HepG2 (cell line): ENCODE data around the gene HORMAD2. TPM values are rescaled to one million over a fixed set of nuclear protein-coding genes. Genes with fewer than 3 reads are reported as not detected.

Experiments
- ATAC-seq: fragments of 200-7000 bp; cut with Tn5 transposase; 3 replicates; pipeline ENCODE4 v1.9.1; 2020; ENCODE audit warnings: mild to moderate bottlenecking, moderate library complexity
- BruUV-seq: library from RNA; stranded (reverse); fragments of 400-500 nt; replicated peaks from 2 replicates; lab custom pipeline; 2021; lab: Mats Ljungman, UMichigan
- CTCF ChIA-PET: fragments of 300-600 bp; formaldehyde crosslinking; extraction: SDS; loops from one replicate; lab custom pipeline; 2021; ENCODE audit warnings: low total read pairs, inconsistent platforms, low intra/inter-chr PET ratio; lab: Yijun Ruan, JAX
- POLR2A ChIA-PET: fragments of 350-600 bp; sonication (Branson Sonifier 250); formaldehyde crosslinking; loops from one replicate; lab custom pipeline; 2020; ENCODE audit warnings: antibody characterized with exemption, inconsistent platforms; lab: Yijun Ruan, JAX
- DNase-seq: peaks from one replicate; pipeline ENCODE4 v3.0.0-alpha.2; 2015; ENCODE audit warnings: low spot score
- FAIRE-seq: peaks from 3 replicates; lab custom pipeline; 2011; peaks lifted over from hg19 to GRCh38; lab: Jason Lieb, UNC
- H2AFZ ChIP-seq: one replicate; pipeline ENCODE4 v1.6.1; 2011; ENCODE audit warnings: low read length, inconsistent platforms
- H3K27ac ChIP-seq: fragments of 300-600 bp; 3 replicates; pipeline ENCODE4 v1.8.0; 2011; ENCODE audit warnings: mixed run types, mild to moderate bottlenecking, mixed read lengths, low read length, inconsistent platforms; ENCODE audit not compliant: insufficient read depth; ENCODE audit errors: extremely low read length
- H3K27me3 ChIP-seq, 2 experiments: fragments of 200-600 bp in 1 of 2; 2 replicates in 1 of 2; 3 replicates in 1 of 2; pipeline versions ENCODE4 v1.6.0 to v1.8.0; 2011; ENCODE audit warnings: low read length in 2 of 2, mild to moderate bottlenecking in 2 of 2, moderate library complexity in 2 of 2, inconsistent platforms in 1 of 2; ENCODE audit not compliant: insufficient read depth in 2 of 2, control insufficient read depth in 1 of 2
- H3K36me3 ChIP-seq, 2 experiments: fragments of 200-600 bp in 1 of 2; replicated peaks in 1 of 2; 2 replicates in 1 of 2; 3 replicates in 1 of 2; pipeline versions ENCODE4 v1.5.1 to v1.8.0; 2011; ENCODE audit warnings: low read length in 2 of 2, inconsistent platforms in 1 of 2; ENCODE audit not compliant: insufficient read depth in 2 of 2, control insufficient read depth in 1 of 2
- H3K4me1 ChIP-seq: 2 replicates; pipeline ENCODE4 v1.5.1; 2012; ENCODE audit warnings: low read length, inconsistent platforms; ENCODE audit not compliant: insufficient read depth
- H3K4me2 ChIP-seq: 2 replicates; pipeline ENCODE4 v1.6.0; 2011; ENCODE audit warnings: low read depth, low read length, inconsistent platforms
- H3K4me3 ChIP-seq, 3 experiments: fragments of 200-600 bp in 1 of 3; sonication (generic), shearing (Covaris generic) in 1 of 3; replicated peaks in 1 of 3; 2 replicates each; pipeline ENCODE4 v1.5.1; 2011 to 2016; ENCODE audit warnings: low read length in 3 of 3, inconsistent platforms in 2 of 3, low read depth in 2 of 3, mild to moderate bottlenecking in 2 of 3, control low read depth in 1 of 3, mixed read lengths in 1 of 3; ENCODE audit not compliant: insufficient read depth in 1 of 3
- H3K79me2 ChIP-seq: one replicate; pipeline ENCODE4 v1.6.1; 2011; ENCODE audit warnings: low read length, inconsistent platforms; ENCODE audit not compliant: insufficient read depth
- H3K9ac ChIP-seq: 2 replicates; pipeline ENCODE4 v1.6.0; 2011; ENCODE audit warnings: mild to moderate bottlenecking, low read depth, low read length, inconsistent platforms; ENCODE audit not compliant: insufficient read depth
- H3K9me3 ChIP-seq: 2 replicates; pipeline ENCODE4 v1.5.1; 2012; ENCODE audit warnings: mild to moderate bottlenecking, low read length
- H4K20me1 ChIP-seq: 2 replicates; pipeline ENCODE4 v1.6.0; 2011; ENCODE audit warnings: inconsistent platforms, mild to moderate bottlenecking, low read length, moderate library complexity; ENCODE audit not compliant: insufficient read depth
- EP300 ChIP-seq, 3 experiments: sonication (generic) in 1 of 3; formaldehyde crosslinking in 1 of 3; IDR thresholded peaks; 2 replicates each; pipeline versions ENCODE4 v1.5.1 to v1.6.1; 2011 to 2020; ENCODE audit warnings: low read depth in 2 of 3, low read length in 2 of 3, borderline replicate concordance in 1 of 3, improper control_type of control experiment in 1 of 3, mild to moderate bottlenecking in 1 of 3, missing genetic modification reagents in 1 of 3, moderate library complexity in 1 of 3
- FOXO1 ChIP-seq: sonication (generic); formaldehyde crosslinking; IDR thresholded peaks from 2 replicates; pipeline ENCODE4 v1.4.0; 2020; ENCODE audit warnings: missing genetic modification reagents
- PRPF4 ChIP-seq: fragments of 200-400 bp; formaldehyde crosslinking; IDR thresholded peaks from 2 replicates; pipeline ENCODE4 v1.6.1; 2016; ENCODE audit warnings: low read length, low read depth; ENCODE audit not compliant: poor library complexity, severe bottlenecking
- SMARCE1 ChIP-seq: fragments of 450-650 bp; IDR thresholded peaks from 2 replicates; pipeline ENCODE4 v1.6.1; 2017; ENCODE audit warnings: borderline replicate concordance
- ZBTB37 ChIP-seq: sonication (generic); formaldehyde crosslinking; IDR thresholded peaks from 2 replicates; pipeline ENCODE4 v1.4.0; 2020; ENCODE audit warnings: mild to moderate bottlenecking, missing genetic modification reagents
- WGBS: methylation state at CpG from one replicate; pipeline ENCODE4 v1.1.6; 2017; ENCODE audit warnings: low lambda C conversion rate; 5-methylcytosine and 5-hydroxymethylcytosine counted together
- in situ Hi-C: cut with HindIII; loops from 2 replicates; pipeline ENCODE4 v1.10.0; 2017; ENCODE audit warnings: low pct_unique_long_range_greater_than_20kb; ENCODE audit not compliant: extremely low pct_ligation_motif_present
- intact Hi-C: fragments of 100-400 bp; cut with micrococcal nuclease; formaldehyde crosslinking; loops from one replicate; pipeline ENCODE4 v1.10.0; 2022; ENCODE audit not compliant: unreplicated experiment
- polyA plus RNA-seq, 8 experiments: library from polyadenylated mRNA; depleted of rRNA in 3 of 8; stranded (reverse) in 7 of 8; unstranded in 1 of 8; fragments of >200 nt; fragmentation: Illumina TruSeq in 4 of 8; extraction: Trizol in 4 of 8; gene quantifications; 2 replicates each; pipeline versions ENCODE4 v1.2.1 to v1.2.3, GENCODE V29; 2011 to 2016; ENCODE audit warnings: low read depth in 4 of 8, missing spikeins in 1 of 8, mixed read lengths in 1 of 8; ENCODE audit not compliant: insufficient read depth in 1 of 8
- total RNA-seq, 5 experiments: library from RNA; depleted of rRNA; stranded (reverse); fragments of >200 nt; fragmentation: Illumina TruSeq; extraction: Trizol; gene quantifications; 2 replicates each; pipeline ENCODE4 v1.2.3, GENCODE V29; 2016; ENCODE audit warnings: low read depth in 1 of 5

The HORMAD2 gene
- total and polyA plus RNA-seq, 2 of the 13 experiments (the other 11 are each of a cell fraction or from before 2014, with no cell fraction given), result not detected

DNA sequence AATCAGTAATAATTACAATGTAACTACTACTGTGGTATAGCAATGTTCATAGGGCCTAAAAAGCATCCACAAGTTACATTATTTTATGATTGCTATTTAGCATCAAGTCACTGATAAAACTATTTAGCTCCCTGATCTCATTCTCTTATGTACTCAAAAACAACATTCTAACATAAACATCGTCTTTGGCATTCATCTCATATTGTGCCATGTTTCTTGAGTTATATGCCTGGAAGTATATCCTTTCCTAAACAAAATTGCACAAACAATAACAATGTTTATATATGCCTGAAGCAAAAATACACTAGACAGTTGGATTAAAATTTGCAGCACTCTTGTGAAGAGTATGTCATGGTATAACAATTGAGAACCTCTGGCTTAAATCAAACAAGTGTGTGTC, 34.1 kb downstream of the HORMAD2 start (continued):
- TF ChIP-seq EP300 (IDR thresholded peaks at IDR 0.05; ENCODE audit: low read depth in 2 of 2, low read length in 2 of 2) (no peak), EP300 (CRISPR knock-in tag; IDR thresholded peaks at IDR 0.05; ENCODE audit: borderline replicate concordance) (no peak)

DNA sequence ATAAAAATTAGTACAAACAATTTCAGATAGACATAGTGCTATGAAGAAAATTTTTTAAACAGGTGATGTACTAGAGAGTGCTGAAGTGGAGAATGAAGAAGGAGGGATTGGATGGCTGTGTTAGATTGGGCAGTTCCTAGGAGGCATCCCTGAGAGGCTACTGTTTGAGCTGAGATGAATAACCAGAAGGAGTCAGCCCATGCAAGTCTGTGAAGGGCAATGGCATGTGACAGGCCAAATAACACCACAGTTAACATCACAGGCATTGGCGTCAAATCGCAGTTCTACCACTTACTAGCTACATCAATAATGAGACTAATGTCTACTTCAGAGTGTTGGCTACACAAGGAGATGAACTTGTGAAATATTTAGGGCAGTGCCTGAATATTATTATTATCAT, 35.4 kb downstream of the HORMAD2 start:
- POLR2A ChIA-PET, result no interaction called here
- Histone ChIP-seq H2AFZ (no peak overlapping the region), H3K4me1 (peaks cover 24% of the 10 kb centered on the region), H4K20me1 (no peaks in the 10 kb centered on the region)
- no peak for DNase-seq
- intact Hi-C loops, result no loop called here
- ATAC-seq, result no peak
- TF ChIP-seq ZBTB37 (no peak), SMARCE1 (no peak), FOXO1 (CRISPR knock-in tag) (no peak), PRPF4 (no peak)
- TF ChIP-seq, all 625 proteins: peak for 0
- in situ Hi-C loops, result loop anchor here (25.0 kb wide), 1 partner anchor 272 kb away; the partner anchor contains the start of genes RNF215 and SEC14L2
- Histone ChIP-seq H3K79me2 (no peaks in the 10 kb centered on the region), H3K27ac (no peak overlapping the region), H3K9ac (no peak overlapping the region), H3K4me3 (no peak overlapping the region), H3K9me3 (no peaks in the 10 kb centered on the region), H3K27me3 (no peaks in the 10 kb centered on the region; a peak in 1 of 5 replicates), H3K36me3 (no peaks in the 10 kb centered on the region), H3K4me2 (no peak overlapping the region)
- FAIRE-seq, result no peak
- no TSS peak for BruUV-seq
- CTCF ChIA-PET, result no interaction called here
- WGBS, result 92% methylated on average over 2 of the region's 2 CpGs
